AG04450 (cell line): ENCODE measurements around the gene PRIM2. TPM values are rescaled to one million over a fixed set of nuclear protein-coding genes. Genes with fewer than 3 reads are reported as not detected.

ENCODE experiments used
- CTCF ChIA-PET: fragments of 300-600, 350-600 bp; formaldehyde crosslinking; extraction: SDS; loops from one replicate; lab custom pipeline; 2022; ENCODE audit warnings: antibody characterized with exemption, inconsistent platforms; lab: Charles Lee
- POLR2A ChIA-PET: fragments of 350-600 bp; formaldehyde crosslinking; extraction: SDS; loops from one replicate; lab custom pipeline; 2021; ENCODE audit warnings: antibody characterized with exemption, inconsistent platforms; lab: Yijun Ruan, JAX
- DNase-seq: peaks from one replicate; pipeline ENCODE4 v3.0.0-alpha.2; 2011; ENCODE audit warnings: low read depth, low spot score
- H3K27ac ChIP-seq: one replicate; pipeline ENCODE4 v1.5.1; 2012; ENCODE audit warnings: low read depth, low read length, control low read depth
- H3K27me3 ChIP-seq: one replicate; pipeline ENCODE4 v1.6.0; 2012; ENCODE audit warnings: low read length; ENCODE audit not compliant: control insufficient read depth, insufficient read depth
- H3K4me3 ChIP-seq: 2 replicates; pipeline ENCODE4 v1.5.1; 2011; ENCODE audit warnings: mild to moderate bottlenecking, low read depth, low read length, control low read depth
- H3K9me3 ChIP-seq: 2 replicates; pipeline ENCODE4 v1.5.1; 2012; ENCODE audit warnings: low read length; ENCODE audit not compliant: control insufficient read depth, insufficient read depth
- polyA plus RNA-seq: library from polyadenylated mRNA; depleted of rRNA; stranded (reverse); fragments of >200 nt; gene quantifications from 2 replicates; pipeline ENCODE4 v1.2.3, GENCODE V29; 2011
- TF ChIP-seq, protein P1 (sequence below): IDR thresholded peaks from 2 replicates; pipeline ENCODE4 v1.5.1; 2011; ENCODE audit warnings: low read depth, low read length, control low read depth, inconsistent platforms

Gene PRIM2
- polyA plus RNA-seq, 1 experiment, result 30.2 TPM

DNA sequence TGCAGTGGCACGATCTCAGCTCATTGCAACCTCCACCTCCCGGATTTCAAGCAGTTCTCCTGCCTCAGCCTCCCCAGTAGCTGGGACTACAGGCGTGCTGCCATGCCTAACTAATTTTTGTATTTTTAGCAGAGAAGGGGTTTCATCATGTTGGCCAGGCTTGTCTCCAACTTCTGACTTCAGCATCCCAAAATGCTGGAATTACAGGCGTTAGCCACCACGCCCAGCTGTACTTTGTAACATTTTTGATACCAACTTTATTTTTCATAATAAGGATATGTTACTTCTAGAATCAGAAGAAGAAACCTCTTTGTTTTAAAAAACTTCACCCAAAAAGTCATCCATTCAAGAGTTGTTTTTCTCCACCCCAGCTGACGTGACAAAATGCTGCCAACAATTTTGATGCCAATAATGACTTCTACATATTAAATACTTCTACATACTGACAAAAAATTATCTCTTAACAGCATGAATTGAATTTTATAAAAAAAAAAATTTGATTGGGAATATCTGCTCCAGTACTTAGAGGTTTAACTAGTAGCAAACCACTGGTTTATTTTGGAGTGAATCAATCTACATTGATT, 22.5 kb upstream of the PRIM2 start:
- ChIA-PET CTCF (interaction anchor here (1.1 kb wide), 1 partner anchor 16 kb away, joined by 3 read pairs; no protein-coding TSS in a partner anchor), POLR2A (no interaction called here)
- no peak overlapping the region for H3K27ac ChIP-seq
- DNase-seq, result no peak
- TF ChIP-seq, protein P1, sequence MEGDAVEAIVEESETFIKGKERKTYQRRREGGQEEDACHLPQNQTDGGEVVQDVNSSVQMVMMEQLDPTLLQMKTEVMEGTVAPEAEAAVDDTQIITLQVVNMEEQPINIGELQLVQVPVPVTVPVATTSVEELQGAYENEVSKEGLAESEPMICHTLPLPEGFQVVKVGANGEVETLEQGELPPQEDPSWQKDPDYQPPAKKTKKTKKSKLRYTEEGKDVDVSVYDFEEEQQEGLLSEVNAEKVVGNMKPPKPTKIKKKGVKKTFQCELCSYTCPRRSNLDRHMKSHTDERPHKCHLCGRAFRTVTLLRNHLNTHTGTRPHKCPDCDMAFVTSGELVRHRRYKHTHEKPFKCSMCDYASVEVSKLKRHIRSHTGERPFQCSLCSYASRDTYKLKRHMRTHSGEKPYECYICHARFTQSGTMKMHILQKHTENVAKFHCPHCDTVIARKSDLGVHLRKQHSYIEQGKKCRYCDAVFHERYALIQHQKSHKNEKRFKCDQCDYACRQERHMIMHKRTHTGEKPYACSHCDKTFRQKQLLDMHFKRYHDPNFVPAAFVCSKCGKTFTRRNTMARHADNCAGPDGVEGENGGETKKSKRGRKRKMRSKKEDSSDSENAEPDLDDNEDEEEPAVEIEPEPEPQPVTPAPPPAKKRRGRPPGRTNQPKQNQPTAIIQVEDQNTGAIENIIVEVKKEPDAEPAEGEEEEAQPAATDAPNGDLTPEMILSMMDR, result no peak
- no peak overlapping the region for H3K4me3 ChIP-seq
- H3K27me3 ChIP-seq, result no peaks in the 10 kb centered on the region
- no peaks in the 10 kb centered on the region for H3K9me3 ChIP-seq

DNA sequence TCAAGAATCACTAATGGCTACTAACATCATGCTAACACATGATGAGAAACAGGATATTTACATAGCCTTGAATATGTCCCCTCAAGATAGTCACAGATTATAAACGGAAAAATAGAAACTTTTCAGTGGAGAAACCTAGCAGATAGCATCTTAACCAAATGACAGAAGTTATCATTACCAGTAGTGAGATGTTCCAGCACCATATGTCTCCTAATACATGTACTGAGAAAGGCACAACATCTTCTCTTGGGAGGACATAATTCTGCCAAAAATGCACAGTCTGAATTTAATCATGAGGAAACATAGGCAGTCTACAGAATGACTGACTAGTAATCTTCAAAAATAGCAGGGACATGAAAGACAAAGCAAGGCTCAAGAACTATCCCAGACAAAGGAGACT, 19.9 kb upstream of the PRIM2 start:
- TF ChIP-seq, protein P1, result no peak
- no peak overlapping the region for H3K4me3 ChIP-seq
- POLR2A ChIA-PET, result no interaction called here
- DNase-seq, result no peak
- no peaks in the 10 kb centered on the region for H3K9me3 ChIP-seq
- H3K27me3 ChIP-seq, result no peaks in the 10 kb centered on the region
- CTCF ChIA-PET, result no interaction called here
- no peak overlapping the region for H3K27ac ChIP-seq

DNA sequence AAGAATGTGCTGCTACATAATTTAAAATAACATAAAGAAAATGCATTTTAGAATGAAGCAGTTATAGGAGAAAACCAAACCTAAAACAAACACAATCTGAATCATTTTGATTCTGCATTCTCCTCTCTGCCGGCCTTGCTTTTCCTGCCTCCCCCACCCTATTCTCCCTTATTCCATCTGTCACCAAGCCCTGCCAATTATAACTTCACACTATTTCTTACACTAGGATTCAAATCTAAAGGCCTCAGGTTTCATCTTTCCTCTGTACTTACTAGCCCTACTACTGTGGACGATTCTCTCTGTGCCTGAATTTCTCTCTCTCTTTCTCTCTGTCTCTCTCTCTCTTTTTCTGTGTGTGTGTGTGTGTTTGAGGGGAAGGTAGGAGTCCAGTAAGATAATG, 18.7 kb upstream of the PRIM2 start:
- DNase-seq, result no peak
- TF ChIP-seq, protein P1, result no peak
- no peak overlapping the region for H3K27ac ChIP-seq

DNA sequence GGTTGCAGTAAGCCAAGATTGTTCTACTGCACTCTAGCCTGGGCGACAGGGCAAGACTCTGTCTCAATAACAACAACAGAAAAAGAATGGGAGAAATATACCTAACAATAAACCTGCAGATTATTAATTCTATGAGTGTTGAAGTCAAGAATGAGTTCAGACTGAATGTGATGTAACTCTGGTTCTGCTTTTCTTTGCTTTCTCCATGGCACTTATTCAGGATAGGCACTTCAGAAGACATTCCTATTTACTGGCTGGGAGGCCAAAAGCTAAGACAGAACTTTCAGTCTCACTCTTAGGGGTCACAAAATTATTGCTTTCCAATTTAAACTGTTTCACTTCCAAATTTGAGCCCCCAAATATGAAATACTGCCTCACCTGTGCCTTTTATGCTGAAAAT, 15.7 kb upstream of the PRIM2 start:
- H3K9me3 ChIP-seq, result no peaks in the 10 kb centered on the region
- no peaks in the 10 kb centered on the region for H3K27me3 ChIP-seq
- TF ChIP-seq, protein P1, result no peak
- no peak for DNase-seq
- ChIA-PET POLR2A (interaction anchor here (1.6 kb wide), 1 partner anchor 80 kb away, joined by 3 read pairs; no protein-coding TSS in a partner anchor), CTCF (interaction anchor here (1.2 to 1.6 kb wide), 2 partner anchors 14 to 399 kb away, joined by 3 to 4 read pairs; no protein-coding TSS in a partner anchor)
- H3K4me3 ChIP-seq, result no peak overlapping the region
- H3K27ac ChIP-seq, result no peak overlapping the region

More for the DNA sequence above, 18.7 kb upstream of the PRIM2 start:
- H3K27me3 ChIP-seq, result no peaks in the 10 kb centered on the region
- no peaks in the 10 kb centered on the region for H3K9me3 ChIP-seq
- POLR2A ChIA-PET, result no interaction called here
- CTCF ChIA-PET, result no interaction called here
- H3K4me3 ChIP-seq, result no peak overlapping the region

DNA sequence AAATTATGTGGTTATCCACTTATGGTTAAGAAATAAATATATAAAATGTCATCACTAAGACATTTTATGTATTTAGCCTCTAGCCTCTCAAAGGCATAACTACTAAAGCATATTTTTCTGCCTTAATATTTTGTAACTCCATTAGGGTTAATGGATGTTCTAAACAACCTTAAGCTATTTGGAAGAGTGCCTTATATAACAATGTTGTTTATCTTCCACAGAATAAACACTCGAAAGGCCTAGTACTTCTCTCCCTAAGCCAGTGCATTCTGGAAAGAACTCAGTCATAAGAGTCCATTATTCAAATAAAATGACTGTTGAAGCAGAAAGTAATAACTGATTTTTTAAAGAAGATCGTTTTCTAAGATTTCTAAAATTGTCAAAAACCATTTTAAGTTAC, 15.0 kb upstream of the PRIM2 start:
- DNase-seq, result no peak
- no peak overlapping the region for H3K4me3 ChIP-seq
- TF ChIP-seq, protein P1, result no peak
- H3K9me3 ChIP-seq, result no peaks in the 10 kb centered on the region
- ChIA-PET CTCF (interaction anchor here (1.2 kb wide), 1 partner anchor 399 kb away, joined by 3 read pairs; no protein-coding TSS in a partner anchor), POLR2A (interaction anchor here (1.2 to 1.6 kb wide), 2 partner anchors 11 to 81 kb away, joined by 3 to 4 read pairs; no protein-coding TSS in a partner anchor)
- H3K27me3 ChIP-seq, result no peaks in the 10 kb centered on the region
- H3K27ac ChIP-seq, result no peak overlapping the region
